Endothelial cell (in vitro differentiated cells): ENCODE measurements around the gene BSN. TPM values are rescaled to one million over a fixed set of nuclear protein-coding genes. Genes with fewer than 3 reads are reported as not detected.

ENCODE experiments used
- DNase-seq: peaks from one replicate; pipeline ENCODE4 v3.0.0; 2021; ENCODE audit warnings: low spot score
- H3K27ac Mint-ChIP-seq: one replicate; pipeline ENCODE4 v1.8.0; 2021; ENCODE audit warnings: mixed read lengths, inconsistent platforms; ENCODE audit not compliant: unreplicated experiment
- H3K27me3 Mint-ChIP-seq: one replicate; pipeline ENCODE4 v1.8.0; 2021; ENCODE audit warnings: mild to moderate bottlenecking, moderate library complexity, mixed read lengths, inconsistent platforms; ENCODE audit not compliant: unreplicated experiment
- H3K36me3 Mint-ChIP-seq: one replicate; pipeline ENCODE4 v1.8.0; 2021; ENCODE audit warnings: mild to moderate bottlenecking, low read depth, mixed read lengths, inconsistent platforms; ENCODE audit not compliant: unreplicated experiment
- H3K4me1 Mint-ChIP-seq: one replicate; pipeline ENCODE4 v1.8.0; 2021; ENCODE audit warnings: mild to moderate bottlenecking, mixed read lengths, inconsistent platforms; ENCODE audit not compliant: unreplicated experiment
- H3K4me3 Mint-ChIP-seq: one replicate; pipeline ENCODE4 v1.8.0; 2021; ENCODE audit warnings: mild to moderate bottlenecking, mixed read lengths, inconsistent platforms; ENCODE audit not compliant: unreplicated experiment
- H3K9me3 Mint-ChIP-seq: one replicate; pipeline ENCODE4 v1.8.0; 2021; ENCODE audit warnings: mixed read lengths, inconsistent platforms; ENCODE audit not compliant: unreplicated experiment
- total RNA-seq: library from RNA; stranded (reverse); fragmentation: NEBNext Ultra II Directional; extraction: Animal tissue kit (Norgen Biotek cat#: 25700); gene quantifications from one replicate; pipeline ENCODE4 v1.2.1, GENCODE V29; 2021; ENCODE audit not compliant: unreplicated experiment
- TF ChIP-seq, protein P1 (sequence below): fragments of 200-600 bp; sonication (generic); IDR thresholded peaks from one replicate; pipeline ENCODE4 v1.5.0; 2021; ENCODE audit warnings: antibody characterized with exemption; ENCODE audit not compliant: unreplicated experiment

BSN gene
- total RNA-seq, 1 donor from 2014 or later: 2.4 TPM

DNA sequence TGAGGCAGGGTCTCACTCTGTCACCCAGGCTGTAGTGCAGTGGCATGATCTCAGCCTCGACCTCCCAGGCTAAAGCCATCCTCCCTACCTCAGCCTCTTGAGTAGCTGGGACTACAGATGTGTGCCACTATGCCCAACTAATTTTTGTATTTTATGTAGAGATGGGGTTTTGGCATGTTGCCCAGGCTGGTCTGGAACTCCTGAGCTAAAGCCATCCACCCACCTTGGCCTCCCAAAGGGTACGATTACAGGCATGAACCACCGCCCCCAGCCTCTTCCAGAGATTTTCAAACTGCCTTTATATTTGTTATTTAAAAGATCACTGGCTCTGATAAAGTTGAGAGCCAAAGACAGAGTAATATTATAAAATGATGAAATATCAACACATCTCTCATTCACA, 37.3 kb downstream of the BSN start:
- Mint-ChIP-seq H3K27ac (no peak overlapping the region), H3K4me3 (no peak overlapping the region), H3K9me3 (no peaks in the 10 kb centered on the region), H3K4me1 (no peaks in the 10 kb centered on the region), H3K36me3 (no peaks in the 10 kb centered on the region), H3K27me3 (no peaks in the 10 kb centered on the region)
- TF ChIP-seq, protein P1, sequence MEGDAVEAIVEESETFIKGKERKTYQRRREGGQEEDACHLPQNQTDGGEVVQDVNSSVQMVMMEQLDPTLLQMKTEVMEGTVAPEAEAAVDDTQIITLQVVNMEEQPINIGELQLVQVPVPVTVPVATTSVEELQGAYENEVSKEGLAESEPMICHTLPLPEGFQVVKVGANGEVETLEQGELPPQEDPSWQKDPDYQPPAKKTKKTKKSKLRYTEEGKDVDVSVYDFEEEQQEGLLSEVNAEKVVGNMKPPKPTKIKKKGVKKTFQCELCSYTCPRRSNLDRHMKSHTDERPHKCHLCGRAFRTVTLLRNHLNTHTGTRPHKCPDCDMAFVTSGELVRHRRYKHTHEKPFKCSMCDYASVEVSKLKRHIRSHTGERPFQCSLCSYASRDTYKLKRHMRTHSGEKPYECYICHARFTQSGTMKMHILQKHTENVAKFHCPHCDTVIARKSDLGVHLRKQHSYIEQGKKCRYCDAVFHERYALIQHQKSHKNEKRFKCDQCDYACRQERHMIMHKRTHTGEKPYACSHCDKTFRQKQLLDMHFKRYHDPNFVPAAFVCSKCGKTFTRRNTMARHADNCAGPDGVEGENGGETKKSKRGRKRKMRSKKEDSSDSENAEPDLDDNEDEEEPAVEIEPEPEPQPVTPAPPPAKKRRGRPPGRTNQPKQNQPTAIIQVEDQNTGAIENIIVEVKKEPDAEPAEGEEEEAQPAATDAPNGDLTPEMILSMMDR: no peak
- DNase-seq: no peak

GRCh38 chr3:49593041-49593440, 38.8 kb downstream of the BSN start:
- Mint-ChIP-seq H3K27ac (no peak overlapping the region), H3K36me3 (no peaks in the 10 kb centered on the region), H3K4me3 (no peak overlapping the region), H3K9me3 (no peaks in the 10 kb centered on the region), H3K4me1 (no peaks in the 10 kb centered on the region), H3K27me3 (no peaks in the 10 kb centered on the region)
- TF ChIP-seq, protein P1: no peak
- no peak for DNase-seq

DNA sequence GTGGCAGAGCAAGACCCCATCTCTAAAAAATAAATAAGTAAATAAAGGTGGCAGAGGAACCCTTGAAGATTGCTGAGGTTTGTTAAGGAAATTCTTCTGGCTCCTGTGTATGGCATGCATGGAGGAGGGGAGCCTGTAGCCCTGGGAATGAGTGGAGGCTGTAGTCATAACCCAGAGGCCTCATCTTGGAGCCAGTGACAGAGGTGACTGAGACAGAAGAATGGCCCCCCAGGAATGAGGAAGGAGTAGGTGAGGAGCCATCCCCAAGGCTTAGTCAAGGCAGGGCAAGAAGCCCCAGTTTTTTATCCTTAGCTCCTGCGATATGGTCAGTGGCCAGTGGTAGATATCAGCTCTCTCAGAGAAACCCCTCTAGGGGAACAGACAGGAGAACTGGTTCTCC, 46.5 kb downstream of the BSN start:
- H3K27ac Mint-ChIP-seq: no peak overlapping the region
- DNase-seq: no peak
- no peaks in the 10 kb centered on the region for H3K9me3 Mint-ChIP-seq
- TF ChIP-seq, protein P1: no peak
- no peak overlapping the region for H3K4me3 Mint-ChIP-seq
- H3K27me3 Mint-ChIP-seq: peaks cover 2% of the 10 kb centered on the region
- peaks cover 4% of the 10 kb centered on the region for H3K36me3 Mint-ChIP-seq
- peaks cover 3% of the 10 kb centered on the region for H3K4me1 Mint-ChIP-seq

DNA sequence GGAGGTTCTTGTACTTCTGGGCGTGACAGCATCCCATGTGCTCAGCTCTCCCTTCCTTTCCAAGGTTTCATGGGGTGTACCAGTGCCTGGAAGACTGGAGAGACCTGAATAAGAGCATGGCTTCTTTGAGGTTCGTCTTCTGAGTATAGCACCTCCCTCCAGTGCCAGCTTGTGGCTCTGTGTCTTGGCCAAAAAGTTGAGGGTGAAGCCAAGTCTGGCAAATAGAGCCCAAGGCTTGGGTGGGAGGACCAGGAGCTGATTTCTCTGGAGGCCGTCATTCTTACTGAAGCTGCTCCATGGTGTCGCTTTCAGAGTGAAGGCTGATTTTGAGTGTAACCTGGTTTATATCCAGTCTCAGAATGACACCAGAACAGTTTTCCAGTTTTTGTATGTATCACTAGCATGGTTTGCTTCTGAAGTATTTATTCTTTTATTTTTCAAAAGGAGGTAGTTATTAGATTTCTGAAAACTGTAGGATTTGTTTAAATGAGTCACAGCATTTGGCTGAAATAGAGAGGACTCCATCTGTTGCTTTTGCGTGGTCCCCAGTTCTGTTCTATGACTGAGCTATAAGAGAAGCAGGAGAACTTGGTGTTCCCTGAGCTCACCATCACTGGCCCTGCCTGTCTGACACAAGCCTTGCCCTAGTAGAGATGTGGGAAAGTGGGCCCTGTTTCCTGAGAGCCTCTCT, 47.2 kb downstream of the BSN start:
- peaks cover 2% of the 10 kb centered on the region for H3K27me3 Mint-ChIP-seq
- no peaks in the 10 kb centered on the region for H3K9me3 Mint-ChIP-seq
- H3K27ac Mint-ChIP-seq: no peak overlapping the region
- peaks cover 3% of the 10 kb centered on the region for H3K4me1 Mint-ChIP-seq
- TF ChIP-seq, protein P1: no peak
- no peak overlapping the region for H3K4me3 Mint-ChIP-seq
- H3K36me3 Mint-ChIP-seq: peaks cover 4% of the 10 kb centered on the region
- no peak for DNase-seq

GRCh38 chr3:49602049-49602554, 47.8 kb downstream of the BSN start:
- Mint-ChIP-seq H3K36me3 (peaks cover 4% of the 10 kb centered on the region), H3K27ac (no peak overlapping the region), H3K4me1 (peaks cover 6% of the 10 kb centered on the region), H3K27me3 (peaks cover 2% of the 10 kb centered on the region), H3K9me3 (no peaks in the 10 kb centered on the region), H3K4me3 (no peak overlapping the region)
- no peak for DNase-seq
- TF ChIP-seq, protein P1: no peak
